GM19099 (cell line): Measurements from ENCODE around the gene CDKL1.
A peak's percentile ranks its signal among the peaks of the same experiment; 100 is the strongest.

ENCODE experiments used
- POLR2A ChIP-seq: IDR thresholded peaks from 3 replicates; pipeline ENCODE4 v1.6.1; 2011; ENCODE audit warnings: low read depth; ENCODE audit not compliant: insufficient read length; ENCODE audit errors: extremely low read depth

CDKL1 gene

DNA sequence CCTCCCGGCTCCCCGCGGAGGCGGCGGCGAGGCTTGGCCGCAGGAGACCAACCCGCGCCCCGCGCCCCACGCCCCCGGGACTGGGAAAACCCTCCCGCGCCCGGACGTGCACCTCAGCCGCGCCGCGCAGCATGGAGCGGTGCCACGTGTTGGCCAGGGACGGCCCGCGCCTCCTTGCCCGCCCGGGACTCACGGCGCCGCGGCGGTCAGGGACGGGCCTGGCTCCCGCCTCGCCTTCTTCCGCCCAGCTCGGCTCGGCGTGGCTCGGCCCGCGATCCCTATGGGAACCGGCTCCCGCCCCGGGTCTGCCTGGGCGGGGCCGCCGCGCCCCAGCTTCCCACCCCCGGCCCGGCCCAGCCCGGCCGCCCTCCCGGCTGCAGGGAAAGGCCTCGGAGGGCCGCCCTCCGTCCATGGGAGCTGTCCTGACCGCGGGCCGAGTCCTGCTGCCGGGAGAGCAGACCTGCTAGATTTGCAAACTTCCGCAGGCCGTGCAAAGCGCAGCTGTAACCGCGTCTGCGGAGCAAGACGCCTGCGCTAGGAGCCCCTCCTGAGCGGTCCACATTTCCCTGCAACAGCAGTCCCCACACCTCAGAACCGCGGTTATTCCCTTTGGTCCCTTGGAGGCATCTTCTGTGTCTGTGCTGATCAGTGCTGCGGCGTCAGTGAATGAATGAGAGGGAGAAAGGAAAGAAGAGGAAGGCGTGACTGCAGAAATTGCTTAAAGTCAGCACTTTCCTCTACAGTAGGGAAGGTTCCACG, at the start of gene CDKL1:
Gene CDKL1 (minus strand): TSS at position 251 of the 759 bp plus-strand sequence. CDS start 1,013 bp downstream, outside the sequence.
- peak; percentile 22 for TF ChIP-seq POLR2A

DNA sequence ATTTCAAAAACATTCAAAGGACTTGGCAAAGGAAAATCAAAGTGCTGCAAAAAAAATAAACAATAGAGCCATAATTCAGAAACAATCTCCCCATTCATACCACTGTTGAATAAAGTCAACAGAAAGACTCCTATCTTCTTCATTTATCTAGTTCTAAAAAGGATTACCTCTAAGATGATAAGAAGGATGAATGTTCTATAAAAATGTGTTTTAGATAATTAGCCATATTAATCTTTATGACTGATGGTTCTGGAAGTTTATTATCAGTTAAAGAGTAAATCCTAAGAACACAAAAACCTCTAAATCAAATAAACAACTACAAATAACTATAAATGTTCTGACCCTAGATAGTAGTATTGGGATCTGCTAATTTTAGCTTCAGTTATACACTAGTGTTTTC, 37.8 kb upstream of the CDKL1 start:
- TF ChIP-seq POLR2A = no peak

- no peak for TF ChIP-seq POLR2A
Observed at GRCh38 chr14:50432131-50432530, 35.5 kb upstream of the CDKL1 start.

DNA sequence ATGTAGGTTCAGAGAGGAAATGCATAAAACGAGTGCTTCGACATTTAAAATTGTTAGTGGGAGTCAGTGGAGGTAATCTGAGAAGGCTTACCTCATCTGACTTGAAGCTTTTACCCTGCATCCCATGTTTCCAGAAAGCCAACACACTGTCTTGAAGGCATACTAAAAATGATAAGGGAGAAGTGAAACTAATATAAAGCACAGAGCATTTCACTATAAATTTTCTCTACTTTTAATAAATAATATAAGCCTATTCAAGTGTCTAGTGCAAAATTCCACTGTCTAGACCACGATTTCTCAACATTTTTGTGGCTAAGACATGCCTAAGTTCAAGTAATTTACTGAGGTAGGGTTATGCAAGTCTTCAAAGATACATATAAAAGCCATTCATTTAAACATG, 29.1 kb upstream of the CDKL1 start:
- no peak for TF ChIP-seq POLR2A

DNA sequence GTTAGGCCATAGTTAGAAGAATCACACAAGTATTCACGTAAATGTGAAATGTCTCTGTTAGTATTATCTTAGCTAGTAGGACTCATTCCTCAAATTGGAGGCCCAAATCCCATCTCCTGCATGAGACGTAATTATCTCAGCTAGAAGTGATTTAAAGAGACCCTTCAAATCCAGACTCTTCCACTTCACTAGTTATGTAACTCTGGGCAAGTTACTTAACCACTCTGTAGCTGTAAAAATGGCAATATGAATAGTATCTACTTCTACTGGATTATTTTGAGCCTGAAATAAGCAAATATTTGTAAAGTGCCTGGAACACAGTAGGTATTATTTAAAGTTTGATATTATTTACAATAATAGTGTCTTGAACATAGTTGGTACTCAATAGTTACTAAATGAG, 28.4 kb upstream of the CDKL1 start:
- TF ChIP-seq POLR2A = no peak

DNA sequence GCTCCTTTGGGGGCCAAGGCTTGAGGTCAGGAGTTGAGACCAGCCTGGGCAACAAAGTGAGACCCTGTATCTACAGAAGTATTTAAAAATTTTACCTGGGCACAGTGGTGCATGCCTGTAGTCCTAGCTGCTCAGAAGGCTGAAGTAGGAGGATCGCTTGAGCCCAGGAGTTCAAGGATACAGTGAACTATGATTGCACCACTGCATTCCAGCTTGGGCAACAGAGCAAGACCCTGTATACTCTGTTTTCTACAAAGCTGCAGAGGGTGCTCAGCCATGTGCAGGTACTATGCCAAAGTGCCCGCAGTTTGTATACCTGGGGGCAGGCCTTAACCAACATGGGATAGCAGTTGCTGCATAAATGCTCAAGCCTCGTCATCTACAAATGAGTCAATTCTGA, 26.8 kb upstream of the CDKL1 start:
- TF ChIP-seq POLR2A = no peak

DNA sequence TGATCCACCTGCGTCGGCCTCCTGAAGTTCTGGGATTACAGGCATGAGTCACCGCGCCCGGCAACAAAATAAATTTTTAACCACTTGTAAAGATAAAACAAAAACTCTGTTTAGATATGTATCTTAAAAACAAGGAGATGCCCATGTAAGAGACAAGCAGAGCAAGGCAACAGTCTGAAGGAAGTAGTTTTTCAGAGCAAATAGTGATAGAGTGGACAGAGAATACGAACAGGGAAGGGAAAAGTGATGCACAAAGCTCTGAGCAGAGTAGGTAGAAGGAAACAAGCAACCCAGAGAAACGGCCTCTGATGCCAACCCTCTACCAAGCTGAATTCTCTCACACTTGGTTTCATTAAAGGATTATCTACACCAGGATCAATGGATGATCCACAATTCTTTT, 24.8 kb upstream of the CDKL1 start:
- no peak for TF ChIP-seq POLR2A

- no peak for TF ChIP-seq POLR2A
Observed at GRCh38 chr14:50417853-50418252, 21.2 kb upstream of the CDKL1 start.

DNA sequence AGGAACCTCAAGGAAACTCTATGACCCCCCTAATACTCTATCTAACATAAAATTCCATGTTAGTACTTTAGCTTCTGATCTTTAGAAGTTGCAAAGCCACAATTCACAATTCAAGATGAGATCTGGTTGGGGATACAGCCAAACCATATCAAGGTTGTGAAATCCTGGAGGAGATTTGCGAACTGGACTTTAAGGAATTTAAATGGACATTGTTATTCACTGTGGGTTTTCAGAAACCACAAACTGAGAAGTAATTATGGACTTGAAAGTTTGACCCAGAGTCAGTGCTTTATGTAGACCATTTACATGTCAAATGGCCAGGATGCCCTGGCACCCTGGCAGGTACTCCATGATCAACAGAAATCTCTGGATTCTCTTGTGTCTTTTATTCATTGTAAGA, 14.2 kb upstream of the CDKL1 start:
- no peak for TF ChIP-seq POLR2A

- no peak for TF ChIP-seq POLR2A
Observed at GRCh38 chr14:50410071-50410470, 13.4 kb upstream of the CDKL1 start.

- no peak for TF ChIP-seq POLR2A
Observed at GRCh38 chr14:50407111-50407812, 10.6 kb upstream of the CDKL1 start.

DNA sequence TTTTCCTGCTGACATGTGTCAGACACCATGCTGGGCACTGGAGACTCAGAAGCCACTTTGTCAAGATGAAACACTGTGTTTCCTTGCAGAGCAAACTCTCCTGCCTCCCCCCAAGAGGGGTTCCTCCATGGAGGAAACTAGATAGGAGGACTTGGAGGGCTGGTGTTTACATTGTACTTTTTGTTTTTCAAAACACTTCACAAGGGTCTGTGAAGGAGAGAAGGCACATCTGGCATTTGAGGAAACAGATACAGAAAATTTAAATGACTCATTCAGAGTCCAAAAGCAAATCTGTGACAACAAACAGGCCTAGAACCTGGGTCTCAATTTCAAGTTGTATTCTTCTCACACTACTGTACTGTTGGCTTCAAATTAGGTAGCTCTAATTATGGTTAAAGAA, 6.7 kb upstream of the CDKL1 start:
- no peak for TF ChIP-seq POLR2A

DNA sequence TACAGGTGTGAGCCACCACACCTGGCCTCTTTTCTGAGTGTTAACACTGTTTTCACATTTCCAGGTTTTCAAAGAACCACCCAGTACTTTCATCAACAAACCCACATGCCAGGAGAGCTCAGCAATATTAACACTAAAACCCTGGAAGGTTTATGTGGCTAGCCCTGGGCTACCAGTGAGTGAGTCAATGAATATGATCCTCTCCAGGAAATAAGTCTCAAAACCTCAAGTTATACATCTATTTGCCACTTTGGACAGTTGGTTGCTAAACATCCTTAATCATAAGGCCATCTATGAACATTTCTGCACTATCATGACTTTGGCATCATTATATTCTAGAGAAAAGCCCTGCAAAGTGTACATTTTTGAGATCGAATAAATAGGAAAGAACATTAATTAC, 6.3 kb upstream of the CDKL1 start:
- no peak for TF ChIP-seq POLR2A

DNA sequence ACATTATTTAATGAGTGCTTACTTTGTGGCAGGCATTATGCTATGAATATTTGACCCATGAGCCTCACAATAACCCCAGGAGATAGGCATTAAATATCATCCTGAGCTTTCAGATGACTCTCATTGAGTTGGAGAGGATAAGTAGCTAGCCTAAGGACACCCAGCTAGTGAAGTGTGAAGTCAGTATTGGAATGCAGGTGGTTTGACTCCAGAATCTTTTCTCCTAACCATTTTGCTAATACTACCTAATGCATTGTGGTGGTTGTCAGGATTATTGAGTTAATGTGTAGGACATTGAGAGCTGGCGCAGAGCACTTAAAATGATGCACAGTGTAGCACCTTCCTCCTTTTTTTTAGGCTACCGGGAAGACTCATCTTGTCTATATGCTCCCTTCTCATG, 3.8 kb upstream of the CDKL1 start:
- TF ChIP-seq POLR2A = no peak

- TF ChIP-seq POLR2A = no peak
Observed at GRCh38 chr14:50399251-50400032, 2.8 kb upstream of the CDKL1 start.

DNA sequence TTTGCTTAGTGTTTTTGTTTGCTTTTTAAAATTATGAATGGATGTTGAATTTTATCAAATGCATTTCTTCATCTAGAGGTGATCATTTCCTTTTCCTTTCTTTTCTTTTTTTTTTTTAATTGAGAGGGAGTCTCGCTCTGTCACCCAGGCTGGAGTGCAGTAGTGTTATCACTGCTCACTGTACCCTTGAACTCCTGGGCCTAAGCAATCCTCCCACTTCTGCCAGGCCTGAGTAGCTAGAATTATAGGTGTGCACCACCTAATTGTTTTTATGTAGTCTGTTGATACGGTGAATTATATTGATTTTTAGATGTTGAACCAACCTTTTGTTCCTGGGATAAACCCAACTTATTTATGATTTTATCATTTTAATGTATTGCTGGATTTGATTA, 1.5 kb upstream of the CDKL1 start:
- no peak for TF ChIP-seq POLR2A

DNA sequence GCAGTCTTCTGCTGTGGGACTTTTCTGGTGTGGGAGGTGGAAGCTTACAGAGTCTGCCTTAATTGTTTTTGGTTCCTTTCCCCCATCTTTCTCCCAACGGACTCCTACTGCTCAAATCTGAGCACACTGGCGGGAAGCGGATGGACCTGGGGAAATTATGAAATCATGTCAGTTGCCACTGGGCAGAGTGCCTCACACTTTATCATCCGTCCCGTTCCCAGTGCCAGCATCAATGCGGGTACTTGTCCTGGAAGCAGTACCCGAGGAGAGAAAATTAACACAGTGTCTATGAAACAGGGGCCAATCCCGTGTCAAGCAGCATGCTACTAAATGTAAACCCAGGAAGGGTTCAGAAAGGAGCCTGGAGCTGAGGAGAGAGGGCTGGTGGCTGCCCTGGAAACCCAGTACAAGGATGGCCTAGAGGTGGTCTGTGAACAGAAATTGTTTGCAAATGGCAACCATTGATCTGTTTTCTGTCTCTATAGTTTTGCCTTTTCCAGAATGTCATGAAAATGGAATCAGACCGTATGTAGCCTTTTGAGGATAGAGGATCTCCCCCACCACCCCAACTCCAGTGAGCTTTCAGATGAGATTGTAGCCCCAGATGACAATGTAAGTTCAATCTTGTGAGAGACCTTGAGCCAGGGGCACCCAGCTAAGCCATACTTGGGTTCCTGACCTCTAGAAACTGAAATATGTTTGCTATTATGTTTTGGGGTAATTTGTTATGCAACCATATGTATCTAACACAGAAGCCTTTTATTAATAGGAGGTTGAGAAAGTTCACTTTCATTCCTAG, 908 bp upstream of the CDKL1 start:
- no peak for TF ChIP-seq POLR2A
